Inflammatory macrophage treated with lipopolysaccharide for 1 hour (primary cell): Measurements from ENCODE around the gene UTS2R.
A peak's percentile ranks its signal among the peaks of the same experiment; 100 is the strongest.
"Not testable (repeated sequence)": the region's sequence is repeated elsewhere in the genome, so short reads cannot be mapped to it uniquely, and the experiment has no call there.

Experiments used
- DNase-seq, 2 donors: peaks; one replicate each; pipeline ENCODE4 v3.0.0-alpha.2; 2020 to 2022

The UTS2R gene

DNA sequence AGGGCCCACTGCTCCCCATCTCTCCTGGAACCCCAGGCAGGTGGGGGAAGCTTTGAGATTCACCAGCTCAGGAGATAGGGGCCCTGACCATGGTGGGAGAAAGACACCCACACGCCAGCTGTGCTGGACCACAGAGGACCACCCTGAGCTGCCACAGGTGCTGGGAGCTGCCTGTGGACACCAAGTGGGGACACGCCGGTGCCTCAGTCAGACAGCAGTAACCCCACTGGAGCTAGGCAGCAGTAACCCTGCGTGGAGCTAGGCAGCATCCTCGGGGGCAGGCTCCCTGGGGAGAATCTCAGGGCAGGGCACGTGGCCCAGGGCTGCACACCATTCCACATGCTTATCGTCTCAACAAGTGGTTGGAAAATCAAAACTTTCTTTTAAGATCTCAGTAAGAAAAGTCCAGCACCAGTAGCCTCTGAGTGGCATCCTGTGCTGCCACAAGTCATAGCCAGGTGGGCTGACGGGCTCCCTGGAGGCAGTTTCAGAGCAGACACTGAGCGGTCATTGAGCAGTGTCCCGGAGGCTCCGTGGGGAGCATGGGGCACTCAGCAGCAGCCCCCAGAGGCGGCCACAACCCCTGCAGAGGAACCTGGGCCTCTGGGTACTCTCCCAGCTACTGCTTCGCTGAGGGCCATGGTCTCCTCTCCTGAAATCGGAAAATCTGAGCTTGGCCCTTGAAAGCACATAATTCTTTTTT lies 38.6 kb downstream of the UTS2R start:
- no peak for DNase-seq

GRCh38 chr17:82411396-82412053 lies 40.0 kb downstream of the UTS2R start:
- DNase-seq, result no peak

- DNase-seq, result not testable (repeated sequence)
These were observed 40.5 kb downstream of the UTS2R start for GRCh38 chr17:82412081-82412480.

GRCh38 chr17:82412535-82413520 lies 41.3 kb downstream of the UTS2R start:
- no peak for DNase-seq

- peak; percentile 45 to 91 for DNase-seq
These were observed 43.1 kb downstream of the UTS2R start for GRCh38 chr17:82414548-82415281.

DNA sequence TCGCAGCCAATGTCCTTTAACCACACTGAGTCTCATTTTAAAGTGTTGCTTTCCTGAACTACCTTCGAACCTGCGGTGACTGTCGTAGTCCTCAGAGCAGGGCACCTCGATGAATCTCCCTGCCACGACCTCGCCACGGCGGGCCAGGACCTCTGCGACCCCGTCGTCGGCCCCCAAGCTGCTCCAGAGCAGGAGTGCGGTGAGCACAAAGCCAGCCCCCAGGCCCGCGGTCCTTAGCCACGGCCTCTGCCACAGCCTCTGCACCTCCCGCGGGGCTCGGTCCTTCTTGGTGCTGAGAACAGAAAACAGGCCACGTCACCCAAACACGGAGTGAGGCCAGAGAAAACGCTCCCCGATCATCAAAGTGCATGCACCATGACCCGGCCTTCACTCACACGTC lies 43.8 kb downstream of the UTS2R start:
- DNase-seq, result no peak

DNA sequence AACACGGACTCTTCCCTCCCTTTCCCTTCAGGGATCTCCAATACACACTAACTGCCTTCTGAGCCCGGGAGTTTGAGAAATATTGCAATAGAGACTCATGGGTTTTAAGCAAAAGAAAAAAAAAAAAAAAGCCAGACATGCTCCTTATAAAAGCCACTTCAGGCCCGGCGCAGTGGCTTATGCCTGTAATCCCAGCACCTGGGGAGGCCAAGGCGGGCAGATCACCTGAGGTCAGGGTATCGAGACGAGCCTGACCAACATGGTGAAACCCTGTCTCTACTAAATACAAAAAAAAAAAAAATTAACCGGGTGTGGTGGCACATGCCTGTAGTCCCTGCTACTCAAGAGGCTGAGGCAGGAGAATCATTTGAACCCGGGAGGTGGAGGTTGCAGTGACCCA lies 44.2 kb downstream of the UTS2R start:
- DNase-seq, result no peak

DNA sequence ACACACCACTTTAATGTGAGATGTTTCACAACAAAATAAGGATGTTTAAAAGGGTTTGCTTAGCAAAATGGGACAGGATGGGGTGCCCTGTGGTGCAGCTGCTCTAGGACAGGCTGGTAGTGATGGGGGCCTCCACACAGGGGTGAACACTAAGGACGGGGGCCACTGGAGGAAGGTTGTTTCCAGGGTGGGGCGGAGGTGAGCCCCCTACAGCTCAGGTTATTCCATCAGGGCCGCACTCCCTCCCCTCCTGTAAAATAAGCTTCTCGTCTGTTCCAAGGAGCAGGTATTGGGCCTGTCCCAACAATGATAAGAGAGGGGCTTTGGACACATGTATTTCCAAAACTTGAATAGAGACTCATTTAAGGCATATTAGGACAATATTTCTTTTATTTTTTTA lies 44.7 kb downstream of the UTS2R start:
- no peak for DNase-seq

DNA sequence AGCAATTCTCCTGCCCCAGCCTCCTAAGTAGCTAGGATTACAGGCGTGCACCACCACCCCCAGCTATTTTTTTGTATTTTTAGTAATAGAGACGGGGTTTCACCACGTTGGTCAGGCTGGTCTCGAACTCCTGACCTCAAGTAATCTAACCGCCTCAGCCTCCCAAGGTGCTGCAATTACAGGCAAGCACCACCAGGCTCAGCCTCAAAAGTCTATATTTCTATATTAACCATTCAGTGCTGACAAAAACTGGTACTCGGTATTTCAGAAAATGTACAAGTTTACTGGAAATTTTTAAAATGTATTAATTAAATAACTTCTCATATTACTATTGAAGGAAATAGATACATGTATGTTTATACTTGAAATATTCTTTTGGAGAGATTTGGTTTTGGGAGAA lies 45.2 kb downstream of the UTS2R start:
- no peak for DNase-seq

GRCh38 chr17:82418001-82418986 lies 46.7 kb downstream of the UTS2R start, which contains the start of the genes HEXD and OGFOD3:
HEXD (plus strand) TSS chr17:82418347; CDS start chr17:82419800, 1,453 bp downstream.
OGFOD3 (minus strand) TSS chr17:82418586; CDS start chr17:82418485, 101 bp downstream.
- DNase-seq, result peak; percentile 74 to 81

DNA sequence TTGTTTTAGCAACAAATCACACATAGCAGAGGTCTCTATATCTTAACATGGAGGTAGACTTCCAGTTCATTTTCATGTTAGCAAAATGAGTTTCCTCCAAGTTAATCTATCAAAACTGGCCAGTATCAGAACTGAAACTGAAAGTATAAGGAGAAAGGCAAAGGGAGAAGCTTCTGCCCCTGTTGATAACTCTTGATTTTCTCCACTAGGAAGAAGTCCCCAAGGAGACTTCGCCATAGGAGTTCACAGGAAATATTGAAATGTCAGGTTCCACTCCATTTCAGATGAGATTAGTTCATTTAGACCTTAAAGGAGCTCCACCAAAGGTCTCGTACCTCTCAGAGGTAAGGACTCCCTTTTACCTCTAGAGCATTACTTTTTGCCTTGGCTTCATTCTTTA lies 48.0 kb downstream of the UTS2R start:
- peak; percentile 37 to 47 for DNase-seq

DNA sequence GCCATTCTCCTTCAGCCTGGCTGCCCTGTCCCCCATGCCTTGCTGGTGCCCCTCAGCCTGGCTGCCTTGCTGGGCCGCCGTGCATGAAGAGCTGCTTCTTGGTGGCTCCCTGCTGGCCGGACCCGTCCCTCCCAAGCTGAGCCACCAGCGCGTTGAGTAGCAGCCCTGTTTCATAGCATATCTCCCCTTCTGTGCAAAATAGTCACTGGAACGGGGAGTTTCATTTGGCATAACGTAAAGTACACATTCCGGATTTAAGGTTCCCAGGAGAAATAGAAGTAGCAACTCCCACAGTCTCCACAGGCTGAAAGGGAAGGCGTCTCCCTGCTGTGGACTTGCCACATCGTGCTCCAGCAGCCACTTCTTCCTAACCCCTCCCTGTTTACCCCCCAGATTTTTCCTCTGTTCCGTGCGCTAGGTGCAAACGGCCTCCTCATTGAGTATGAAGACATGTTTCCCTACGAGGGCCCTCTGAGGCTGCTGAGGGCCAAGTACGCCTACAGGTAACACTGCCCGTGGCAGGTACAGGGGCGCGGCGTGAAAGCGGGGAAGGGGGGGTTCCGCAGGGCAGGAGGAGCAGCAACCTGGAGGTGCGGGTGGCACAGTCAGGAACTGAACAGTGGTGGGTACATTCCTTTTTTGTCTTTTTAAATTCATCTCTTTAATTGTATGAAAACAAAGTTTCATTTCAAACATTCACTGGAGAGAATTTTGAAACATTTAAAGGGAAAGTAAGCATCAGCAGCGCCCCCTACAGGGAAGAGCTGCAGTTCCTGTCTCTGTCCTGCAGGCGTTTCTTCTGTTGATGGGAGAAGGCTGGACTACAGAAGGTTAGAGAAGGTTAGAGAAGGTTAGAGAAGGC lies 52.7 kb downstream of the UTS2R start:
- DNase-seq, result peak; percentile 37 to 84

DNA sequence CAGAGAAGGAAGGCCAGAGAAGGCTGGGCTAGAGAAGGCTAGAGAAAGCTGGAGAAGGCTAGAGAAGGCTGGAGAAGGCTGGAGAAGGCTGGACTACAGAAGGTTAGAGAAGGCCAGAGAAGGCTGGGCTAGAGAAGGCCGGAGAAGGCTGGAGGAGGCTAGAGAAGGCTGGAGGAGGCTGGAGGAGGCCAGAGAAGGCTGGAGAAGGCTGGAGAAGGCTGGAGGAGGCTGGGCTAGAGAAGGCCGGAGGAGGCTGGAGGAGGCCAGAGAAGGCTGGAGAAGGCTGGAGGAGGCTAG lies 53.2 kb downstream of the UTS2R start:
- DNase-seq, result no peak
